ENCODE measurements around the gene ZNF750. TPM values are rescaled to one million over a fixed set of nuclear protein-coding genes. Genes with fewer than 3 reads are reported as not detected.

ZNF750 gene
- total and polyA plus RNA-seq, 2 experiments from 2014 or later = 0.13 to 0.17 TPM

GRCh38 chr17:82846061-82846691 lies 6.4 kb upstream of the ZNF750 start:
- no peak for ATAC-seq
- peaks cover 3% of the 10 kb centered on the region for H4K20me1 ChIP-seq (replicated peaks; ENCODE audit: insufficient read depth)
- no peaks in the 10 kb centered on the region for H3K9me2 ChIP-seq (ENCODE audit: insufficient read depth)
- no peak for DNase-seq (ENCODE audit: low spot score)
- Mint-ChIP-seq H3K4me3 (no peak overlapping the region), H3K27me3 (ENCODE audit: insufficient read depth, low read depth, poor library complexity) (peaks cover 10% of the 10 kb centered on the region), H3K4me1 (peaks cover 12% of the 10 kb centered on the region), H3K9me3 (peaks cover 8% of the 10 kb centered on the region), H3K27ac (peak overlapping the region; percentile 20; the same call in 1 of the 2 replicates), H3K36me3 (ENCODE audit: low read depth) (peaks cover 21% of the 10 kb centered on the region)
- H3K27ac ChIP-seq (ENCODE audit: low read depth) = no peak overlapping the region
- no peak for TF ChIP-seq ETS1 (IDR thresholded peaks at IDR 0.05)
- TF ChIP-seq REST (IDR thresholded peaks at IDR 0.05; ENCODE audit: unreplicated experiment) = no peak
- no peak for TF ChIP-seq ZNF114 (CRISPR knock-in tag; IDR thresholded peaks at IDR 0.05)
- no peak for TF ChIP-seq JUNB (IDR thresholded peaks at IDR 0.05; ENCODE audit: unreplicated experiment)
- no peak for TF ChIP-seq EZH2phosphoT487 (IDR thresholded peaks at IDR 0.05; ENCODE audit: unreplicated experiment)
- no peak for TF ChIP-seq NANOG (IDR thresholded peaks at IDR 0.05; ENCODE audit: borderline replicate concordance)
- no peak for TF ChIP-seq ZNF331 (CRISPR knock-in tag; IDR thresholded peaks at IDR 0.05; ENCODE audit: low read depth)
- TF ChIP-seq CREB1 (CRISPR knock-in tag; IDR thresholded peaks at IDR 0.05; ENCODE audit: low read depth) = no peak
- TF ChIP-seq CTCF (conservative IDR thresholded peaks at IDR 0.05; ENCODE audit: low read depth in 2 of 2) = no peak
- no peak for TF ChIP-seq POLR2AphosphoS5 (IDR thresholded peaks at IDR 0.05; ENCODE audit: low read depth)
- no peak overlapping the region for H2AFZ ChIP-seq
- no peak overlapping the region for H3K4me3 ChIP-seq
- H3K79me2 ChIP-seq (replicated peaks; ENCODE audit: insufficient read depth) = peaks cover 15% of the 10 kb centered on the region
- H3F3A ChIP-seq (replicated peaks; ENCODE audit: low read depth) = 0 out of 2 replicates have a peak, but pooled peaks cover 2% of the 10 kb centered on the region
- H3K4me1 ChIP-seq (ENCODE audit: insufficient read depth) = no peaks in the 10 kb centered on the region
- no peaks in the 10 kb centered on the region for H3K27me3 ChIP-seq (ENCODE audit: insufficient read depth)
- no peak overlapping the region for H3K4me2 ChIP-seq
- H3K36me3 ChIP-seq (ENCODE audit: insufficient read depth) = no peaks in the 10 kb centered on the region

Measured in GM23338 (cell line).